Islet precursor cell (in vitro differentiated cells): ENCODE results near the gene LRP4.
A peak's percentile ranks its signal among the peaks of the same experiment; 100 is the strongest.

Experiments
- DNase-seq: peaks from one replicate; pipeline ENCODE4 v3.0.0-alpha.2; 2018

The LRP4 gene

DNA sequence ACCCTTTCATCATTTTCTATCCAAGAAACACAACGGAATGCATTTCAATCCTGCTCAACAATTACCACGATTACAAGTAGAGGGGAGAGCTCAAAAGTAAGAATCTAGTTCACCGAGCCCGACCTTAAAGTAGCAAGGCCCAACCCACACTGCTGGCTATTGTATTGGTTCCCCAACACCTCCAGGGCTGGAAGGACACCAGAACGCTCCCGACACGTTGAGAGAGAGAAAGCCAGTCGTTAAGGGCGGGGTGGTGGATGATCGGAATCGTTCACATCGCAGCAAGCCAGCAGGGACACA lies 73.0 kb downstream of the LRP4 start:
- no peak for DNase-seq

DNA sequence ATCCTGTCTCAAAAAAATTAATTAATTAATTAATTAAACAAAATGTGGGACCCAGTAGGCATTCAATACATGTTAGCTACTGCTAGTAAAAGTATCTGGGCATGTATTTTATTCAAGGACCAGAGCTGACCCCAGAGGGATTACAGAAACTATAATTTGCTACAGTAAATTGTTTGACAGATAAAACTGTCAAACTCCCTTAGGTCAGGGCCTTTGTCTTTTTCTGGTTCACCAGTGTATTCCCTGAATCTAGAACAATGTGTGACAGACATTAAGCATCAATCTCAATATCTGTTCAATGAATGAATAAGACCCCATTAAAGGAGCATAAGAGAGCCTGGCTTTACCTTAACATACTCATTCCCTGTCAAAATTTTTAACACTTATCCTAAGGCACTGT lies 78.2 kb downstream of the LRP4 start:
- no peak for DNase-seq

DNA sequence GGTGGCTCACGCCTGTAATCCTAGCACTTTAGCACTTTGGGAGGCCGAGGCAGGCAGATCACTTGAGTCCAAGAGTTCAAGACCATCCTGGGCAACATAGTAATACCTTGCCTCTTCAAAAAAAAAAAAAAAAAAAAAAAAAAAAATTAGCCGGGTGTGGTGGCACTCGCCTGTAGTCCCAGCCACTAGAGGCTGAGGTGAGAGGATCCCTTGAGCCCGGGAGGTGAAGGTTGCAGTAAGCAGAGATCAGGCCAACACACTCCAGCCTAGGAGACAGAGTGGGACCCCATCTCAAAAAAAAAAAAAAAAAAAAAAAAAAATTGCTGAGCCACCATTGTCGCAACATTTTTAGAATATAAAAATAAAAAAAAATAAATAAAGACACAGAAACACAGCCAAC lies 79.8 kb downstream of the LRP4 start:
- DNase-seq = no peak

DNA sequence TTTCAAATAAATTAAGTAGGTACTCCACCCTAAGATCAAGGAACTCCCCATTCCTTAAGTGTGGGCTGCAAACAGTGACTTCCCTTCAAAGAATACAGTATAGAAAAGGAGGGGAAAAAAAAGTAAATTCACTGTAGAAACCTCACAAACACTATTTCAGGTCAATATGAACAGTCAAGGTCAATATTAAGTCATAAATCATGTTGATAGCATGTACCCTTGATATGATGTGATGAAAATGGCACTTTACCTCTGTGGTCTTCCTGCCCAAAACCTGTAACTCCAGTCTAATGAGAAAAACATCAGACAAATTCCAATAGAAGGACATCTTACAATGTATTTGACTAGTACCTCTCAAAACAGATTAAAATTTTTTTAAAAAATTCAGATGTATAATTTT lies 80.5 kb downstream of the LRP4 start:
- no peak for DNase-seq

DNA sequence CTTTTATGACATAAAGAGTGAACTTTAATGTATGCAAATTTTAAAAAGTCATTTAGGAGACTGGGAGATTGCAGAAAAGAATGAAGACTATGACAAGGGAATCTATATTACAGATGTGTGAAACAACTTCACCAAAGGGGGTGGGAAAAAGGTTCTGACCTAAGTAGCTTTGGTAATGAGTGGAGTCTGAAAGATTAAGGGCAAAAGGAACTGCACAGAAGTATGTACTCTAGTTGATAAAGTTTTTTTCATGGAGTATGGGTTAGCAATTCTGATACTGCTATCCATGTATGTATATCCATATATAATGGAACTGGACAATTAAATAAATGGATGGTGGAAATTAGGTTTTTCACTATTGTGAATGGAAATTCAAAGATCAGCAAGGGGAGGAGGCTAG lies 81.5 kb downstream of the LRP4 start:
- no peak for DNase-seq

DNA sequence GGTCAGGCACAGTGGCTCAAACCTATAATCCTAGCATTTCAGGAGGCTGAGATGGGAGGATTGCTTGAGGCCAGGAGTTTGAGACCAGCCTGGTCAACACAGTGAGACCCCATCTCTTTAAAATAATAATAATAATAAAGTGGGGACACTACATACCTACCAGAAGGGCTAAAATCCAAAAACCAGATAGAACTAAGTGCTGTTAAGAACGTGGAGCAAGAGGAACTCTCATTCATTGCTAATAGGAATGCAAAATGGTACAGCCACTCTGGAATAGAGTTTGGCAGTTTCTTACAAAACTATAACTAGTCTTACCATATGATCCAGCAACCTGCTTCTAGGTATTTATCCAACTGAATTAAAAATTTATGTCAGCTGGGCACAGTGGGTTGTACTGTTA lies 81.9 kb downstream of the LRP4 start:
- no peak for DNase-seq

DNA sequence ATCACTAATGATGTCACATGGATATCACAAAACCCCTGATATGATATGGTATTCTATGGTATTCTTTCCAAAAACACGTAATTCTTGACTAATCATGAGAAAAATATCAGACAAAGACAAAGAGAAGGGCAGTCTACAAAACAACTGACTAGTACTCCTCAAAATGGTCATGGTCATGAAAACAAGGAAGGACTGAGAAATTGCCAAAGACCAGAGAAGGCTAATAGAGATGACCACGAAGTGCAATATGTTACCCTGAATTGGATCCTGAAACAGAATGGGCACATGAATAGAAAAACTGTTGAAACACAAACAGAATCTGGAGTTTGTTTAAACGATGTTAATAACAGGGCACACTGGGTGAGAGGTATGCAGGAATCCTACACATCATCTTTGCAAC lies 82.5 kb downstream of the LRP4 start:
- no peak for DNase-seq

DNA sequence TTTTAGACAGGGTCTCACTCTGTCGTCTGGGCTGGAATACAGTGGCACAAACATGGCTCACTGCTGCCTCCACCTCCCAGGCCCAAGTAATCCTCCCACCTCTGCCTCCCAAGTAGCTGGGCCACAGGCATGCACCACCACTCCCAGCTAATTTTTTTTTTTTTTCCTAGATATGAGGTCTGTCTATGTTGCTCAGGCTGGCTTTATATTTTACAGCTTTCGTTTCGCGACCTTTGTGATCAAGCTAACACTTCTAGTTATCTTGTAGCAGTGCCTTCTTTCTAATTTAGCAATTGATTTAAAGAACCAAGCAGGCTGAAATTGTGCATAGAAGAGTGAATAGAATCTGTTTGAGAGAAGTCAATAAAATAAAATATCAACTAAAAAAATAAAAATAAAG lies 83.5 kb downstream of the LRP4 start:
- DNase-seq = no peak

DNA sequence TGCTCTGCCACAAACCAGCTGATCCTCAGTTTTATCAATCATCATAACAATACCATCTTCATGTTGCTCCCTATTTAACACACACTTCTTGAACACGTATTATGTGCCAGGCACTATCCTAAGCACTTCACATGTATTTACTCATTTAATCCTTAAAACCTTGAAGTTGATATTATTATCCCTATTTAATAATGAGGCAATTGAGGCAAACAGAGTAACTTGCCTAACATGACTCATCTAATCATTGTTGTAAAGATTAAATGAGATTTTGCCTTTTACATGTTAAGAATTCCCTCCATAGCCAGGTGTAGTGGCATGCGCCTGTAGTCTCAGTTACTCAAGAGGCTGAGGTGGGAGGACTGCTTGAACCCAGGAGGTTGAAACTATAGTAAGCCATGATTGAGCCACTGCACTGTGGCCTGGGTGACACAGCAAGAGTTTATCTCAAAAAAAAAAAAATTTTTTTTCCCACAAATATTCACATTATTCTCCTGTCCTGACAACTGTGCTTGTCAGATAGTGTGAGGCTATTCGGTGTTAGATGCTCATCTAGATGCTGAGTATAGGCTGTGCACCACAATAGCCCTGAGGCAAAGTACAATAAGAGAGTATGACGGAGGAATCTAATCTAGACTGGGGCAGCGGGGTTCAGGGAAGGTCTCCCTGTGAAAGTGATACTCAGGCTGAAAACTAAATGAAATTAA lies 85.7 kb downstream of the LRP4 start:
- DNase-seq = no peak

DNA sequence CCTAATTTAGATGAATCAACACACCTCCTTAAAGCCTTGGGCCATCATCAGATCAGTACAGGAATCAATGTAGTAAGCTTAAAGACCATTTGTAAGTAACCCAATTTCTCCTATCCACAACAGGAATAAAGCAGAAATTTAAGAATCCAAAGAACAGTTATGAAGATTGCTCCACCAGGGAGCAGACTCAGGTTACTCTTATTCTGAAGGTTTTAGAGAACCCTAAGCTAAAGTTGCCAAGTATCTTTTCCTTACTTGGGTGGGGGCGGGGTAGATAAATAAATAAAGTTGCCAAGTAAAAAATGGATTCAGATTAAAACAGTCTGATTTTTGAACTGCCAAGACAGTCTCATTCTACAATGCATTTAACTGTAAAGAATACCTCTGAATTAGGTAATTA lies 90.4 kb downstream of the LRP4 start:
- DNase-seq = no peak

DNA sequence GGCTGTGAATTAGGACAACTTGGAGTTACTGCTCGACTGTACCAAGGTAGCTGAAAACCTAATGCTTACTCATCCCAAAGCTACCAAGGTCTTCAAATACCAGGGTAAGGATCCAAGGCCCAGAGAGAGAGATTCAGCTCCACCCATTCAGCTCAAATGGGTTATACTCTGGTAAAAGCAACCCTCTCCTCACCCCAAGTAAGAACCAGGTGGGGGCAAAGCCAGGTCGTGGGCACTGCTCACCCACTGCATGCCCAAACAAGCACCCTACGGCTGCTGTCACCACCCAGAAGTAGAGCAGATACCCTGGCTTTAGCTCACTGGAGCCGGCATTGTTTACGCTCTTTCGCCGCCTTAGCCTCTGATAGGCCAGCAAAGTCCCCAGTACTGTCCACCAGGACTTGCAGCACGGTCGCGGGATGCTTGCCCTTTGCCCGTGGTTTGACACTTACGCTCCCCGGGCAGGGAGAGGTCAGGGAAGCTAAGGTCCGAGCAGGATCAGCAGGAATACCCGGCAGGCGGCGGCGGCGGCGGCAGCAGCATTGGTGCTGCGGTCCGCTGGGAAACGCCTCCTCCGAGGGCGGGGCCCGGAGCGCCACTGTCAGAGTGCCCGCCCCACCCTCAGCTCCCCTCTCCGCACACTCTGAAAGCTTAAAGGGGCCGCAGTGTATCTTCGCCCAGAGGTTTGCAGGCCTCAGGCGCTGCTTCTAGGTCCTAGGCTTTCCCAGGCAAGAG lies 91.9 kb downstream of the LRP4 start:
- DNase-seq = peak; percentile 95

DNA sequence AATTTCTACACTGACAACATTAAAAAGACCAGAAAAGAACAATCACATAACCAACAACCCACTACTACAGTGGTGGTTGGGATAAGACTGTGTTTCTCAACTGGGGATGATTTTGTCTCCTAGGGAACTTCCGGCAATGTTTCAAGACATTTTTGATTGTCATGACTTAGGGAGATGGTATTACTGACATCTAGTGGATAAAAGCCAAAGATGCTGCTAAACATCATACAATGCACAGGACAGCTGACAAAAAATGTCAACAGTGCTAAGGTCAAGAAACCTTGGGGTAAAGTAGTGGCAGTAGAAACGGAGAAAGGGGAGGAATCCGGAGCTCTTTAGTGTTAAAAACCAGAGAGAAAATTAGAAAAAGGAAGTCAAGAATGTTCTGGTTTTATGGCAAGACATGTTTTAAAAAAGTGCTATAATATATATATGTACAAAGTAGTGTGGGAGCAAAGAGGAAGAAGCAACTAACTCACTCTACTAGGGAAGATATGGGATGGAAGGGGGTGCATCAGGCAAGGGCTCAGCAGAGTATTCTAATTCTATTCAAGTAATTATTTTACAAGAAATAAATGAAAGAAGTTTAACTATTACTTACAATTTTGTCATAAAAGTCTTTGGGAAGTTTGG lies 109.4 kb downstream of the LRP4 start:
- DNase-seq = no peak
